ENCODE measurements around the gene ADAMTSL1.

- TF ChIP-seq CTCF (IDR thresholded peaks at IDR 0.05) = no peak
- TF ChIP-seq EP300 (IDR thresholded peaks at IDR 0.05) = no peak
Measured at GRCh38 chr9:18890372-18890771, 416.4 kb downstream of the ADAMTSL1 start.
